ENCODE measurements around the gene PCDH12. TPM values are rescaled to one million over a fixed set of nuclear protein-coding genes. Genes with fewer than 3 reads are reported as not detected.

Gene PCDH12
- polyA plus RNA-seq, 1 experiment = not detected

GRCh38 chr5:141920771-141921170 lies 37.2 kb downstream of the PCDH12 start:
- H3K27me3 ChIP-seq (ENCODE audit: control insufficient read depth, insufficient read depth, low read length) = peaks cover 13% of the 10 kb centered on the region
- no peaks in the 10 kb centered on the region; the same call in 1 of the 2 replicates for H3K9me3 ChIP-seq (ENCODE audit: control insufficient read depth, insufficient read depth, low read length)
- CTCF ChIA-PET = no interaction called here
- POLR2A ChIA-PET = no interaction called here
- no peak overlapping the region for H3K27ac ChIP-seq (ENCODE audit: low read depth, low read length)
- no peak overlapping the region for H3K4me3 ChIP-seq (ENCODE audit: low read depth, low read length)
- no peak for TF ChIP-seq CTCF (IDR thresholded peaks at IDR 0.05; ENCODE audit: low read depth, low read length)
- DNase-seq (ENCODE audit: low read depth, low spot score) = no peak

- Histone ChIP-seq H3K9me3 (ENCODE audit: control insufficient read depth, insufficient read depth, low read length) (no peaks in the 10 kb centered on the region; the same call in 1 of the 2 replicates), H3K4me3 (ENCODE audit: low read depth, low read length) (no peak overlapping the region), H3K27me3 (ENCODE audit: control insufficient read depth, insufficient read depth, low read length) (peaks cover 24% of the 10 kb centered on the region), H3K27ac (ENCODE audit: low read depth, low read length) (no peak overlapping the region)
- no peak for DNase-seq (ENCODE audit: low read depth, low spot score)
- ChIA-PET POLR2A (no interaction called here), CTCF (interaction anchor here (1.1 kb wide), 1 partner anchor 227 kb away, joined by 5 read pairs; no protein-coding TSS in a partner anchor)
- no peak for TF ChIP-seq CTCF (IDR thresholded peaks at IDR 0.05; ENCODE audit: low read depth, low read length)
Measured at GRCh38 chr5:141919218-141920119, 38.5 kb downstream of the PCDH12 start.

GRCh38 chr5:141917760-141918159 lies 40.2 kb downstream of the PCDH12 start:
- DNase-seq (ENCODE audit: low read depth, low spot score) = no peak
- no peak overlapping the region for H3K27ac ChIP-seq (ENCODE audit: low read depth, low read length)
- TF ChIP-seq CTCF (IDR thresholded peaks at IDR 0.05; ENCODE audit: low read depth, low read length) = no peak
- POLR2A ChIA-PET = no interaction called here
- peaks cover 40% of the 10 kb centered on the region for H3K27me3 ChIP-seq (ENCODE audit: control insufficient read depth, insufficient read depth, low read length)
- H3K9me3 ChIP-seq (ENCODE audit: control insufficient read depth, insufficient read depth, low read length) = no peaks in the 10 kb centered on the region
- CTCF ChIA-PET = interaction anchor here (1.0 to 1.2 kb wide), 2 partner anchors 38 to 43 kb away, joined by 3 to 4 read pairs; no protein-coding TSS in a partner anchor
- H3K4me3 ChIP-seq (ENCODE audit: low read depth, low read length) = no peak overlapping the region

- no peak for DNase-seq (ENCODE audit: low read depth, low spot score)
- Histone ChIP-seq H3K9me3 (ENCODE audit: control insufficient read depth, insufficient read depth, low read length) (no peaks in the 10 kb centered on the region), H3K27me3 (ENCODE audit: control insufficient read depth, insufficient read depth, low read length) (peaks cover 43% of the 10 kb centered on the region), H3K4me3 (ENCODE audit: low read depth, low read length) (no peak overlapping the region), H3K27ac (ENCODE audit: low read depth, low read length) (no peak overlapping the region)
- CTCF ChIA-PET = interaction anchor here (0.8 to 2.5 kb wide), 6 partner anchors 10 to 224 kb away, joined by 3 to 11 read pairs (median 4); partner anchors contain the start of gene RNF14
- TF ChIP-seq CTCF (IDR thresholded peaks at IDR 0.05; ENCODE audit: low read depth, low read length) = no peak
- POLR2A ChIA-PET = no interaction called here
Measured at GRCh38 chr5:141916522-141916921, 41.5 kb downstream of the PCDH12 start.

- H3K27ac ChIP-seq (ENCODE audit: low read depth, low read length) = no peak overlapping the region
- no peak for TF ChIP-seq CTCF (IDR thresholded peaks at IDR 0.05; ENCODE audit: low read depth, low read length)
- H3K27me3 ChIP-seq (ENCODE audit: control insufficient read depth, insufficient read depth, low read length) = peaks cover 43% of the 10 kb centered on the region
- POLR2A ChIA-PET = no interaction called here
- no peaks in the 10 kb centered on the region for H3K9me3 ChIP-seq (ENCODE audit: control insufficient read depth, insufficient read depth, low read length)
- no peak for DNase-seq (ENCODE audit: low read depth, low spot score)
- no peak overlapping the region for H3K4me3 ChIP-seq (ENCODE audit: low read depth, low read length)
- CTCF ChIA-PET = interaction anchor here (0.8 to 2.8 kb wide), 11 partner anchors 9 to 224 kb away, joined by 3 to 11 read pairs (median 4); partner anchors contain the start of genes PCDH1 and RNF14
Measured at GRCh38 chr5:141915881-141916336, 42.1 kb downstream of the PCDH12 start.

All from AG04450 (cell line).